ENCODE results near the gene TMEM179B.
"Not testable (repeated sequence)": the region's sequence is repeated elsewhere in the genome, so short reads cannot be mapped to it uniquely, and the experiment has no call there.

TMEM179B gene

GRCh38 chr11:62787005-62787759 lies at the start of gene TMEM179B:
TSS of gene TMEM179B (plus strand) at chr11:62787402. CDS start at chr11:62787432, 30 bp downstream.
- peak; percentile 72 to 99 (median 94) for DNase-seq

- DNase-seq: no peak
Observed at GRCh38 chr11:62747475-62748160, 39.6 kb upstream of the TMEM179B start.

GRCh38 chr11:62749931-62750330 lies 37.3 kb upstream of the TMEM179B start:
- DNase-seq: not testable (repeated sequence)

- DNase-seq: no peak
Observed at GRCh38 chr11:62752177-62752785, 34.9 kb upstream of the TMEM179B start.

GRCh38 chr11:62752994-62753735 lies 34.0 kb upstream of the TMEM179B start:
- no peak for DNase-seq

- DNase-seq: peak; percentile 87 to 100 (median 99)
Observed at GRCh38 chr11:62753736-62754603, 33.2 kb upstream of the TMEM179B start, which contains the start of gene ZBTB3. TSS of gene ZBTB3 (minus strand) at chr11:62754160. CDS start at chr11:62753664, 496 bp downstream.

GRCh38 chr11:62755086-62755615 lies 32.1 kb upstream of the TMEM179B start:
- DNase-seq: peak in 2 of 56 donors; percentile 7 to 15

- DNase-seq: peak in 1 of 56 donors; percentile 34
Observed at GRCh38 chr11:62757846-62758788, 29.1 kb upstream of the TMEM179B start.

GRCh38 chr11:62760867-62761227 lies 26.4 kb upstream of the TMEM179B start:
- DNase-seq: peak in 1 of 56 donors; percentile 24

GRCh38 chr11:62770778-62771143 lies 16.4 kb upstream of the TMEM179B start:
- DNase-seq: peak in 39 of 56 donors; percentile 22 to 84 (median 64)

- peak; percentile 93 to 100 (median 98) for DNase-seq
Observed at GRCh38 chr11:62771144-62772021, 15.8 kb upstream of the TMEM179B start, which contains the start of gene TAF6L. TSS of gene TAF6L (plus strand) at chr11:62771396. CDS start at chr11:62775784, 4,388 bp downstream.

GRCh38 chr11:62774407-62774806 lies 12.8 kb upstream of the TMEM179B start:
- no peak for DNase-seq

GRCh38 chr11:62775646-62776045 lies 11.6 kb upstream of the TMEM179B start:
- no peak for DNase-seq

- no peak for DNase-seq
Observed at GRCh38 chr11:62777389-62777788, 9.8 kb upstream of the TMEM179B start.

- no peak for DNase-seq
Observed at GRCh38 chr11:62778441-62778840, 8.8 kb upstream of the TMEM179B start.

GRCh38 chr11:62782753-62783152 lies 4.4 kb upstream of the TMEM179B start:
- no peak for DNase-seq

GRCh38 chr11:62786318-62787004 lies 741 bp upstream of the TMEM179B start:
- peak in 55 of 56 donors; percentile 18 to 88 (median 67) for DNase-seq

All from nucleus accumbens (tissue), 56 donors.